LoVo (cell line): Measurements from ENCODE around the gene SF3B6.
"Not testable (repeated sequence)": the region's sequence is repeated elsewhere in the genome, so short reads cannot be mapped to it uniquely, and the experiment has no call there.

Source experiments
- DNase-seq: peaks from one replicate; pipeline ENCODE4 v3.0.0-alpha.2; 2016; ENCODE audit warnings: low spot score

Gene SF3B6, protein sequence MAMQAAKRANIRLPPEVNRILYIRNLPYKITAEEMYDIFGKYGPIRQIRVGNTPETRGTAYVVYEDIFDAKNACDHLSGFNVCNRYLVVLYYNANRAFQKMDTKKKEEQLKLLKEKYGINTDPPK

DNA sequence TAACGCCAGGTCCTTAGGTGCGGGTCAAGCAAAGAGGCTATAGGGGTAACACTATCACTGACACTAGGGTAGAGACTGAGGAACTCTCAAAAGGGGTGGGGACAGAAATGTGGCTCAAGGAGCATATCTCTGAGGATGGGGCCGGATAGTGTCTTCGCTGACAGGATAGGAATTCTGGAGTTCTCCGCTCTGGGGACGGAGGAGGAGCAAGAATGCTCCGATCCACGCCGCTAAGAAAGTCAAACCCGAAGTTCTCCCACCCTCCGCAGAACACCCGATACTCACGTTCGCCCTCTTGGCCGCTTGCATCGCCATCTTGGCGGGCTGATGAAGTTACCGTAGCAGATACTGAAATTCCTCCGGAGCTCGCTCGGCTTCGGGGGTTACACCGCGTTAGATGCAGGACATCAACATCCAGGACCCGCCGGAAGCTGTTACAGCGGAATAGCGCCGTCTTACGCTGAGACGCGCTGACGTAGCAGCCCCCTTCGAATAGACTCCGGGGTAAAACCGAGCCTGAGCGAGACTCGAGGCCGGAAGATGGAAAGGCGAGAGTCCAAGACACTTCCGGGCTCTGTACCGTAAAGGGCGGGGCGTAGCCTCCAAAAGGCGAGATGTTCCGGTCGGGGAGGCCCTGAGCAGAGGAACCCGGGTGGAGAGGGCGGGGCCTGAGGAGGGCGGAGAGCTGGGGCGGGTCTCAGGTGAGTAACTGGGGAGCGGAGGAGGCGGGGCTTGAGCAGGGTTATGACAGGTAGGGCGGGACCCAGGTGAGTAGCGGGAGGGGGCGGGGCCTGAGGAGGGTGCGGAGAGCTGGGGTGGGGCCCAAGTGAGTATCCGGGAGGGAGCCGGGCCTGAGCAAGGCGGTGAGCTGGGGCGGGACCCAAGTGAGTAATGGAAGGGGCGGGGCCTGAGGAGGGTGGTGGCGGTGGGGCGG is at the start of gene SF3B6:
Gene SF3B6 (minus strand): TSS at position 412 of the 934 bp plus-strand sequence. CDS start 97 bp downstream, at position 315.
- peak; percentile 98 for DNase-seq

DNA sequence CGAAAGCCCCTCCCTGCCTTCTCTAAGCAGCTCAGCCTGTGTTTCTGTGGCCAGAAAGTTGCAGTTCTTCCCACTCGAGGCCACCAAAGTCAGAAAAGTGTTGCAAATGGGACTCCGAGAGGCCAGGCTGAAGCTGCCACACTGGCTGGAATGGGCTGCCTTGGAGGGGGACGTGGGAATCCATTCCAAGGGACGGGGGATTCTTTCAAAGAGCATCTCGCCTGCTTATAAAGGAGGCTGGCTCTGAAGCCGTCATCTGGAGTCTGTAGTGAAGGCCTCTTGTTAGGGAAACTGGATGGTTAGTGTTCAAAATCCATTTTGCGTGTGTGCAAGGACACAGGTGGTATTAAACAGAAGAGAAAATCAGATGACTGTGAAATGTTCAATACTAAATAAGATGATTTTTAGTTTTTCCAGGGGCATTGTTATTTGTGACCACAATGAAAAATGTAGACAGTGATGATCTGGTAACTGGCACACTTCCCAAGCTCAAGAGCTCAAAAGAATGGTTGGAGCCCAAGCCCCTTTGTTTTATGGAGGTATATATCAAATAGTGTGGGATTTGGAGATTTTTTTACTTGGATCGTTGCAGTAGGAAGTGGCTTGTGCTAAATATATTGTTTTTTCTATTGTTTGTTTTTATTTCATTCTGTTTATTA is 47.9 kb upstream of the SF3B6 start:
- no peak for DNase-seq

DNA sequence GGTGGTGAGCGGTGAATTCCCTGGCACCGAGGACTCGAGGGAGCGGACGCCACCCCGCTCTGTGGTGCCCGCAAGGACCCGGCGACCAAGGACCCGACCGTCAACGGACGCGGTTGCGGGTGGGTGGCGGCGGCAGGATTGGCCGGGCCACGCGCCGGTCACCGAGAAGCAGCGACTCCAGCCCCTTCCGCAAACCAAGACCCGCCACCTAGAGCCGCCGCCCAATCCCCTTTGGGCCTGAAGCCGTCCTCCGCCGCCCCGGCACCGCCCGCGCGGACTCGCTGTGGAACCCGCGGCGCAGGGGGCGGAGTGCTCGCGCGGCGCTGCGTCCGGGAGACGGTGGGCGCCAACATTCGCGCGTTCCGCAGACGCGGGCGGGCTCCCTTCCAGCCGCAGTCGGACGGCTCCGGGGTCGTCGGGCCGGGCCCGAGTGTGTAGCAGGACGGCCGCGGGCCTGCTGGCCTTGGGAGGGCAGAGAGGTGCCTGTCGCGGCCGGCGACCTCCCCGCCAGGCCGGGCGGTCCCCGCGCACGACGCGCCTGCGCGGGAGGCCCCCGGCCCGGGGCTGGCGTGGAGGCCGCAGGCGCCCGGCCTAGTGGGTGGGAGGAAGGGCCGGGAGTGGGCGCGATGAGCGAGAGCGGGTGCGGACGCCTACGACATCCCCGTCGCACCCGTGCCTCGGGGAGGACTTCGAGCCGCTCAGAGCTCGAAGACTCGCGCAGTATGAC is 47.2 kb upstream of the SF3B6 start, which contains the start of the genes FAM228B and PFN4:
Gene FAM228B (plus strand): TSS at position 275 of the 727 bp plus-strand sequence. CDS start 893 bp downstream, outside the sequence.
Gene PFN4 (minus strand): TSS at position 140 of the 727 bp plus-strand sequence. CDS start 799 bp downstream, outside the sequence.
- DNase-seq, result peak; percentile 81

DNA sequence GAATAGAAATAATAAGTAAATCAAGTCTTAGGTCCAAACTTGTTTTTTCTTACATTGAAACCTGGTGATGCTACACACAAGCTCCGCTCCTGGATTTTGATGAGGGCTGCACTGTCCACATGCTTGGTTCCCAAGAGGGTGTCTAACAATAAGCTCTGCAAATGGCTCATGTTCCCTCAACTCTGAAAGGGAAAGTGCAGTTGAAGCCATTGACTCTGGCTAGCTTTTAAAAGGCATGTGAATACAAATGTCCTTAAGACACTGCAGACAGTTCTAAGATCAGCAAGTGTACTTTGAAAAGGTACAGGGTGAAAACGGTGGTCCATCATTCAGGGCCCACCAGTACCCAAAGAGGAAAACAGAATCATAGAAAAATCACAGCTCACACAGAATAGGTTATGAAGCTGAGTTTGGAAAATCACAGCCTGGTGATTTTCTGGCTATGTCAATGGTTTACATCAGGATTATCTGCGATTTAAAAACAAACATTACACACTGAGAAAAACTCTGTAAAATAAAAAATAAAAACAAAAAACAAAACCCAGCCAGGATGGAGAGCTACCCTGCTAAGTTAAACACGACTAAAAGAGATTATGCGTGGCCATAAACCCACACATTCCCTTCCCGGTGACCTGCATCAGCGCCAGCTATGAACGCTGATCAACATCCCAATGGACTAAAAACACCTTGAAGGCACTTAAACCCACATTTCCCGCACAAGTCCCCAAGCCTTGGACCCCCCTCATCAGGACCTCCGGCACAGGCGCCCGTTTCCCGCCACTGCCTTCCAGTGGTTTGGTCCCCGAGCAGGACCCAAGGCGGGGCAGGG is 46.5 kb upstream of the SF3B6 start:
- DNase-seq, result no peak

DNA sequence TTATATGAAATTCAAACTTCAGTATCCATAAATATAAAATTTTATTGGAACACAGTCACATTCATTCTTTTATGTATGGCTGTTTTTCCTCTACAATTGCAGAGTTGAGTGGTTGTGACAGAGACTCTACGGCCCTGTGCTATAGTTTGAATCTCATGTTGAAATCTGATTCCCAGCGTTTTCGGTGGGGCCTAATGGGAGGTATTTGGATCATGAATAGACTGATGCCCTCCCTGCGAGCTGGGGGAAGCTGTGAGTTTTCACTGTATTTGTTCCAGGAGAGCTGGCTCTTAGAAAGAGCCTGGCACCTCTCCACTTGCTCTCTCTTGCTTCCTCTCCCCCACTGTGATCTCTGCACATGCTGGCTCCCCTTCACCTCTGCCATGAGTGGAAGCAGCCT is 45.3 kb upstream of the SF3B6 start:
- no peak for DNase-seq

DNA sequence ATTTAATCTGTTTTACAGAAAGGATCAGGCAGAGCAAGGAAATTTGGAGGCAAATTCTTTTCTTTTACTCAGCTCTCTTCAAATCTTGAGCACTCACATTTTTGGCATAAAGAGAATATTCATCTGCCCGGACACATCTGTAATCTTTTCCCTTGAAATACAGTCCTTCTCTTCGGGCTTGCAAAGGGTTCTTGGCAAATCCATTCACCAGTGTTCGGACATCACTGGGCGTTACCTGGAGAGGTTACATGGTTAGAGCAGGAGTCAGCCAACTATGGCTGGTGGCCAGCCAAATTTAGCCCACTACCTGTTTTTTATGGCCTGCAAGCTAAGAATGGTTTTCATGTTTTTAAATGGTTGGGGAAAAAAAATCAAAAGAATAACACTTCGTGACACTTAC is 44.9 kb upstream of the SF3B6 start:
- no peak for DNase-seq

DNA sequence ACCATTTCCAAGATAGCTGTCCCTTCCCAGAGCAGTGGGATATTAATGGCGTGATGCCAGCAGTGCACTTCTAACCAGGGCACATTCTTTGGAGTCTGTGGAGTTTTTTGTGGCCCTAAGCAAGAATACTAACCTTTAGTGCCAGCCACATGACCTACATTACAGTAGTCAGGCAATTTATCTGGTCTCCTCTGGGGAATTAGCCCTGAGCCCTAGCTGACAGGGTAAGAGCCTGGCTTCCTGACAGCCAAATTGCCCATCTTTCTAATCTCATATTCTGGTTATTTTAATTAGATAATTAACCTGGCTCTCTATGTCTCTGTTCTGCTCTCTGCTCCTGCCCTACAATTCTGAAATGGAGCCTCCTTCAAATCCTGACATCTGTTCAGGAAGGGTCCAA is 41.8 kb upstream of the SF3B6 start:
- no peak for DNase-seq

DNA sequence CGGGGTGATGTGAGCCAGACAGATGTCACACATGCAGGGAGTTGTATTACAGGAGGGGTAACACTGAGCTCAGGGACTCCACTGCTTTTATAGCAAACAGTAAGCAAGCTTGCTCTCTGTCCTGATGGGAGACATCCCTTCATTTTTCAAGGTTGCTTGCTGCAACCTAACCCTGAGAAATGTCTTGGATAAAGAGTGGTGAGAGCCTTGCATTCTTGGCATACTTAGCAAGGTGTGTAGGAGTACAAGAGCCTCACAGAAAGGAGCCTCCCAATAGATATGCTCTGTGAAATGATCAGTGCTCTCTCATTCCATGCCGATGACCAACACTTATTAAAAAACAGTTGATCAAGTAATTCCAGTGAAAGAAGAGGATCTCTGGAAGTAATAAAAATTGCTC is 38.9 kb upstream of the SF3B6 start:
- peak; percentile 1 for DNase-seq

DNA sequence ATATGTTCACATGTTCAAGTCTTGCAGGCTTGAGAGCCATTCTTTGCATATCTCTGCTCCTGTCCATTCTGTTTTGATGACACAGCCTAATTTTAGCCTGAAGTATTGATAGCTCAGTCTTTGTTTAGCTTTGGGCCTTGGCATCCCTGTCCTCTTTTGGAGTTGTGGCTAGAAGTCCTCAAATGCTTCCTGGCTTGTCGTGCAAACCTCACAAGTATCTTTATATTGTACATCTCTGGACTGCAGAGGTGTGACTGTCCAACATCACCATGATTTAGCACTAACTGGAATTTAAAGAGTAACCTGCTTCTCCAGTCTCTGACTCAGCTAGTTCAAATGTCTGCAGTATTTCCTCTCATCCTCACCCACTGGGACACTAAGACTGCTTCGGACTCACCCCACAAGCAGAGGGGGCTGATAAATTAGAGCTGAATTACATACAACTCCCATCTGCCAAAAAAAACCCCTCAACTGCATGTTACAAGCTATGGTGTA is 35.3 kb upstream of the SF3B6 start:
- DNase-seq, result no peak

DNA sequence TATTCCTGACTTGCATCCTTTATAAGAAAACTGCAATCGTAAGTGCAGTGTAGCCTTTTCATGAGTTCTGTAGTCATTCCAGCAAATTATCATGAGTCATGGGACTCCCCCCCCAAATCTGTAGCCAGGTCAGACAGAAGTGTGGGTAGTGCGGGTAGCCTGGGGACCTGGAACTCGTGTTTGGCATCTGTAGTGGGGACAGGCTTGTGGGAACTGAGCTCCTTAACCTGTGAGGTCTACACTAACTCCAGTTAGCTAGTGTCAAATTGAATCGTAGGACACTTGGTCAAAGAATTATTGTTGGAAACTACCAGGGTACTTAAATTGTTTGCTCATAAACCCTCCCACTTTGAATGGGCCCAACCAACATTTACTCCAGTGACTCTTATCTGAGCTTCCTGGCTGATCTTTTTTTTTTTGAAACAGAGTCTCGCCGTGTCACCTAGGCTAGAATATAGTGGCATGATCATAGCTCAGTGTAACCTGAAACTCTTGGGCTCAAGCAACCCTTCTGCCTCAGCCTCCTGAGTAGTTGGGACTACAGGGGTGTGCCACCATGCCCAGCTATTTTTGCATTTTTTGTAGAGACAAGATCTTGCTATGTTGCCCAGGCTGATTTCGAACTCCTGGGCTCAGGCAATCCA is 34.7 kb upstream of the SF3B6 start:
- no peak for DNase-seq

DNA sequence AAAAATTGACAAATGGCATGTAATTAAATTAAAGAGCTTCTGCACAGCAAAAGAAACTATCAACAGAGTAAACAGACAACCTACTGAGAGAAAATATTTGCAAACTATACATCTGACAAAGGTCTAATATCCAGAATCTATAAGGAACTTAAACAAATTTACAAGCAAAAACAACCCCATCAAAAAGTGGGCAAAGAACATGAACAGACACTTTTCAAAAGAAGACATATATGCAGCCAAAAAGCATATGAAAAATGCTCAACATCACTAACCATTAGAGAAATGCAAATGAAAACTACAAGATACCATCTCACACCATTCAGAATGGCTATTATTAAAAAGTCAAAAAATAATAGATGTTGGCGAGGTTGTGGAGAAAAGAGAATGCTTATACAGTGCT is 33.3 kb upstream of the SF3B6 start:
- not testable (repeated sequence) for DNase-seq

DNA sequence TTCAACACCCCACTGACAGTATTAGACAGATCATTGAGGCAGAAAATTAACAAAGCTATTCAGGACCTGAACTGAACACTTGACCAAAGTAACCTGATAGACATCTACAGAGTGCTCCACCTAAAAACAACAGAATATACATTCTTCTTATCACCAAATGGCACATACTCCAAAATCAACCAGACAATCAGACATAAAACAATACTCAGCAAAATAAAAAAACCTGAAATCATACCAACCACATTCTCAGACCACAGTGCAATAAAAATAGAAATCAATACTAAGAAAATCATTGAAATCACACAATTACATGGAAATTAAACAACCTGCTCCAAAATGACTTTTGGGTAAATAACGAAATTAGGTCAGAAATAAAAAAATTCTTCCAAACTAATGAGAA is 31.2 kb upstream of the SF3B6 start:
- no peak for DNase-seq

DNA sequence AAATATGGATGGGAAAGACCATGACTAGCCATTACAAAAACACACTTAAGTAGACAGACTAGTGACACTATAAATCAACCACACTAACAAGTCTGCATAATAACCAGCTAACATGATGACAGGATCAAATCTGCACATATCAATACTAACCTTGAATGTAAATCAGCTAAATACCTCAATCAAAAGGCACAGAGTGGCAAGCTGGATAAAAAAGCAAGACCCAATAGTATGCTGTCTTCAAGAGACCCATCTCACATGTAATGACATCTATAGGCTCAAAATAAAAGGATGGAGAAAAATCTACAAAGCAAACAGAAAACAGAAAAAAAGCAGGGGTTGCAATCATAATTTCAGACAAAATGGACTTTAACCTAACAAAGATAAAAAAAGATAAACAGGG is 30.7 kb upstream of the SF3B6 start:
- no peak for DNase-seq

DNA sequence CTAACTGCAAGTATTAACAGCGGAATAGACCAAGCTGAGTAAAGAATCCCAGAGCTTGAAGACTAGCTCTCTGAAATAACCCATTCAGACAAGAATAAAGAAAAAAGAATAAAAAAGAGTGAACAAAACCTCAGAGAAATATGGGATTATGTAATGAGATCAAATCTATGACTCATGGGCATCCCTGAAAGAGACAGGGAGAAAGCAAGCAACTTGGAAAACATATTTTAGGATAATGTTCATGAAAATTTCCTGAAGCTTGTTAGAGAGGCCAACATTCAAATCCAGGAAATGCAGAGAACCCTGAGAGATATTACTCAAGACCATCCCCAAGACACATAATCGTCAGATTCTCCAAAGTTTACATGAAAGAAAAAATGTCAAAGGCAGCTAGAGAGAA is 29.7 kb upstream of the SF3B6 start:
- DNase-seq, result no peak

DNA sequence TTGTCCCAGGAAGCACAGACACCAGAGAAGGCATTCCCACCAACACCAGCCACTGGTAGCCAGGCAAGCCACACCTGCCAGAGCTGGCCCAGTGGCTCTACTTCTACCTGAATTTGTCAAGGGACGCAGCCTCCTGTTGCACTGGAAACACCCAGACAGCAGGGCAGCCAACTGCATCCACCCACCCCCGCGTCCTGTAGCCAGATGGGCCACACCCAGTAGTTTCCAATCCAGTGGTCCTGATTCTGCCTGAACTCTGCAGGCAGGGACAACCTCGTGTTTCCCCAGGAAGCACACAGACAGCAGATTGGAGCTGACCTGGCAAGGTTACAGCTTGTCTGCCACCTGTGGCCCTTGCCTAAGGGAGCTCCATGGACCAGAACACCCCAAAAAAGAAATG is 28.8 kb upstream of the SF3B6 start:
- no peak for DNase-seq

DNA sequence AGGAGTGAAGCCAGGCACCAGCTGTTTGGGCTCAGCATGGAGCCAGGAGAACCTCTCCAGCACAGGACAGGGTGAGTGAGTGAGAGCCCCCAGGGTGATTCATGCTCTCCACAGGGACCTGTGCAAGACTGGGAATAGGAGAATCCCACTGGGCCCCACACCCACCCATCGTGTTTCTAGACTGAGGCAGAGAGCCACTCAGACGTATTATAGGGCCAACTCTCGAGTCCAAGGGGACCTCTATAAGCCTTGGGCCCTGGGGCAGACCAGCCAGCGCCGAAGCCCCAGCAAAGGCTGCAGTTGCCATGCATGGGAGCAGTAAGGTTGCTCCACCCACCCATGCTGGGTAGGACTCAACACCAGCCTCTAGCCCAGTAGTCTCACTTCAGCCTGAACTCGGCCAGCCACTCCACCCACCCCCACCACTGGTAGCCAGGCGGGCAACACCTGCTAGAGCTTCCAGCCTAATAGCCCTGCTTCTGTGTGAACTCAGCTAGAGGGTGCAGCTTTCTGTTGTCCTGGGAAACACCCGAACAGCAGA is 28.1 kb upstream of the SF3B6 start:
- DNase-seq, result no peak

DNA sequence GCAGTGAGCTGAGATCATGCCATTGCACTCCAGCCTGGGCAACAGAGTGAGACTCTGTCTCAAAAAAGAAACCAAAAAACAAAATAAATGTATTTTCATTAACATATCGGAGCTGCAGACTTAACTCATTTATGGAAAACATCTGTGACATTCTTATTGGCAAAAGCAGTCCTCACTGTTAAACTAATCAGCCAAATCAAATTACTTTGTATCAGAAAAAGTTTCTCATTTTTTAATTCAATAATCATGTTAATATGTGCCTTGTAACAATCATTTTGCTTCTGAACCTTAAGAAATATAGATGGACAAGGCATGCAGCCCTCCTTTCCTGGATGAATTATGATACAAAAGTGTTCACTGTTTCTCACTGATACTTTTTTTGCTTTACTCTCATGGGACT is 26.6 kb upstream of the SF3B6 start:
- DNase-seq, result no peak

DNA sequence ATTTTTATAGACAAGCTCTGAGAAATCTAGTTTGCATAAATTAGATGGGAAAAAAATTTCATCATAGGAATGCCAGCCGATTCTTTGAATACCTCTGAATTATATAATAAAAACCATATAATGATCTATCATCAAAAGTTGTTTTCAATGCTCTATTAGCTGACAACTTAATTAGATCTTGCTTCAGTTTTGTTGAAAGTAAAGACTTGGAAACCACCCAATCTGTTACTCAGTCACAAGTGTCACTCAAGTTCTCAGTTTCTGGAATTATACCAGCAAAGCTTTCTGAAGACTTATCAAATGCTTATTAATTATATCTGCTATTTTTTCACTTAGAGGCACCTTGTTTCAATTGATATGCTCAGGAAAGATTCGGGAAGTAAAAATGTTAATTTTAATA is 25.9 kb upstream of the SF3B6 start:
- DNase-seq, result no peak

DNA sequence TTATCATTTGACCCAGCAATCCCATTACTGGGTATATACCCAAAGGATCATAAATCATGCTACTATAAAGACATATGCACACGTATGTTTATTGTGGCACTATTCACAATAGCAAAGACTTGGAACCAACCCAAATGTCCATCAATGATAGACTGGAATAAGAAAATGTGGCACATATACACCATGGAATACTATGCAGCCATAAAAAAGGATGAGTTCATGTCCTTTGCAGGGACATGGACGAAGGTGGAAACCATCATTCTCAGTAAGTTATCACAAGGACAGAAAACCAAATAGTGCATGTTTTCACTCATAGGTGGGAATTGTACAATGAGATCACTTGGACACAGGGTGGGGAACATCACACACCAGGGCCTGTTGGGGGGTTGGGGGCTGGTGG is 24.6 kb upstream of the SF3B6 start:
- not testable (repeated sequence) for DNase-seq

DNA sequence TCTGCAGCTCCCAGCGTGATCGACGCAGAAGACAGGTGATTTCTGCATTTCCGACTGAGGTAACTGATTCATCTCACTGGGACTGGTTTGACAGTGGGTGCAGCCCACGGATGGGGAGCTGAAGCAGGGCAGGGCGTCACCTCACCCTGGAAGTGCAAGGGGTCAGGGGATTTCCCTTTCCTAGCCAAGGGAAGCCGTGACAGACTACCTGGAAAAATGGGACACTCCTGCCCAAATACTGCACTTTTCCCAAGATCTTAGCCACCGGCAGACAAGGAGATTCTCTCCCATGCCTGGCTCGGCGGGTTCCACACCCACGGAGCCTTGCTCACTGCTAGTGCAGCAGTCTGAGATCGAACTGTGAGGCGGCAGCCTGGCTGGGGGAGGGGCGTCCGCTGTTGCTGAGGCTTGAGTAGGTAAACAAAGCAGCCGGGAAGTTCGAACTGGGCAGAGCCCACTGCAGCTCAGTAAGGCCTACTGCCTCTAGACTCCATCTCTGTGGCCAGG is 19.1 kb upstream of the SF3B6 start:
- not testable (repeated sequence) for DNase-seq
